Activated CD4-positive, alpha-beta T cell treated with anti-CD3 and anti-CD28 coated beads, Interleukin-2, amount 50 U/mL, for 16 hours (primary cell): ENCODE measurements around the gene SORCS2.
A peak's percentile ranks its signal among the peaks of the same experiment; 100 is the strongest.

Source experiments
- DNase-seq: peaks from one replicate; pipeline ENCODE4 v3.0.0-alpha.2; 2020

SORCS2 gene

GRCh38 chr4:7522452-7523220, 330.3 kb downstream of the SORCS2 start:
- DNase-seq, result no peak

- no peak for DNase-seq
These were observed 331.2 kb downstream of the SORCS2 start for GRCh38 chr4:7523526-7523925.

GRCh38 chr4:7524064-7524682, 331.8 kb downstream of the SORCS2 start:
- DNase-seq, result no peak

- DNase-seq, result no peak
These were observed 332.5 kb downstream of the SORCS2 start for GRCh38 chr4:7524843-7525242.

GRCh38 chr4:7526491-7526890, 334.2 kb downstream of the SORCS2 start:
- DNase-seq, result no peak

- DNase-seq, result no peak
These were observed 334.7 kb downstream of the SORCS2 start for GRCh38 chr4:7526929-7527535.

GRCh38 chr4:7529368-7530080, 337.2 kb downstream of the SORCS2 start:
- DNase-seq, result no peak

GRCh38 chr4:7530082-7530481, 337.7 kb downstream of the SORCS2 start:
- no peak for DNase-seq

GRCh38 chr4:7530932-7531639, 338.7 kb downstream of the SORCS2 start:
- no peak for DNase-seq

- DNase-seq, result no peak
These were observed 339.3 kb downstream of the SORCS2 start for GRCh38 chr4:7531640-7531994.

- DNase-seq, result no peak
These were observed 339.7 kb downstream of the SORCS2 start for GRCh38 chr4:7532043-7532442.

GRCh38 chr4:7533267-7533666, 340.9 kb downstream of the SORCS2 start:
- no peak for DNase-seq

- no peak for DNase-seq
These were observed 342.8 kb downstream of the SORCS2 start for GRCh38 chr4:7535094-7535493.

GRCh38 chr4:7535619-7536018, 343.3 kb downstream of the SORCS2 start:
- no peak for DNase-seq

GRCh38 chr4:7536876-7537275, 344.5 kb downstream of the SORCS2 start:
- DNase-seq, result no peak

GRCh38 chr4:7537853-7538400, 345.6 kb downstream of the SORCS2 start:
- no peak for DNase-seq

GRCh38 chr4:7538518-7538917, 346.2 kb downstream of the SORCS2 start:
- no peak for DNase-seq

- DNase-seq, result no peak
These were observed 346.8 kb downstream of the SORCS2 start for GRCh38 chr4:7539186-7539585.

GRCh38 chr4:7539659-7540058, 347.3 kb downstream of the SORCS2 start:
- peak; percentile 56 for DNase-seq

- DNase-seq, result no peak
These were observed 347.9 kb downstream of the SORCS2 start for GRCh38 chr4:7540206-7540605.

- DNase-seq, result no peak
These were observed 348.5 kb downstream of the SORCS2 start for GRCh38 chr4:7540654-7541413.

- no peak for DNase-seq
These were observed 349.1 kb downstream of the SORCS2 start for GRCh38 chr4:7541414-7541810.
